ENCODE data around the gene ARAP2. TPM values are rescaled to one million over a fixed set of nuclear protein-coding genes. Genes with fewer than 3 reads are reported as not detected.

ARAP2 gene
- total RNA-seq, 2 donors from 2014 or later: 124 to 156 TPM

GRCh38 chr4:36274158-36274557 is 29.8 kb upstream of the ARAP2 start:
- ATAC-seq (no peak), DNase-seq (ENCODE audit: low spot score) (no peak)
- Mint-ChIP-seq H3K4me1 (ENCODE audit: low read depth in 2 of 2) (peaks cover 30 to 36% of the 10 kb centered on the region in 2 donors), H3K36me3 (no peaks in the 10 kb centered on the region), H3K4me3 (no peak overlapping the region), H3K27me3 (no peaks in the 10 kb centered on the region), H3K9me3 (no peaks in the 10 kb centered on the region), H3K27ac (no peak overlapping the region)

GRCh38 chr4:36273276-36273675 is 29.0 kb upstream of the ARAP2 start:
- no peak for ATAC-seq

GRCh38 chr4:36269533-36270173 is 25.3 kb upstream of the ARAP2 start:
- H3K27me3 Mint-ChIP-seq: no peaks in the 10 kb centered on the region
- H3K9me3 Mint-ChIP-seq: peaks cover 3% of the 10 kb centered on the region
- H3K4me3 Mint-ChIP-seq: peak overlapping the region; percentile 47
- peaks cover 44 to 46% of the 10 kb centered on the region in 2 donors for H3K4me1 Mint-ChIP-seq (ENCODE audit: low read depth in 2 of 2)
- H3K27ac Mint-ChIP-seq: peak overlapping the region; percentile 70 to 93
- peaks cover under 1% of the 10 kb centered on the region for H3K36me3 Mint-ChIP-seq
- ATAC-seq (peak in 1 of 2 donors; percentile 22), DNase-seq (ENCODE audit: low spot score) (no peak)

More at GRCh38 chr4:36273276-36273675, 29.0 kb upstream of the ARAP2 start:
- H3K36me3 Mint-ChIP-seq: no peaks in the 10 kb centered on the region
- H3K27ac Mint-ChIP-seq: peak overlapping the region; percentile 13 to 36
- no peak for DNase-seq (ENCODE audit: low spot score)
- H3K27me3 Mint-ChIP-seq: no peaks in the 10 kb centered on the region
- H3K4me1 Mint-ChIP-seq (ENCODE audit: low read depth in 2 of 2): peaks cover 30 to 35% of the 10 kb centered on the region in 2 donors
- H3K9me3 Mint-ChIP-seq: no peaks in the 10 kb centered on the region
- H3K4me3 Mint-ChIP-seq: no peak overlapping the region

- Mint-ChIP-seq H3K9me3 (peaks cover 3% of the 10 kb centered on the region), H3K4me3 (peak overlapping the region; percentile 47), H3K27me3 (no peaks in the 10 kb centered on the region), H3K4me1 (ENCODE audit: low read depth in 2 of 2) (peaks cover 48 to 52% of the 10 kb centered on the region in 2 donors), H3K36me3 (peaks cover 6% of the 10 kb centered on the region), H3K27ac (peak overlapping the region; percentile 70 to 93)
- ATAC-seq: peak; percentile 95 to 97
- peak; percentile 87 for DNase-seq (ENCODE audit: low spot score)
Measured at GRCh38 chr4:36269101-36269500, 24.8 kb upstream of the ARAP2 start.

- ATAC-seq (peak; percentile 45 to 59), DNase-seq (ENCODE audit: low spot score) (no peak)
- peaks cover 45 to 55% of the 10 kb centered on the region in 2 donors for H3K4me1 Mint-ChIP-seq (ENCODE audit: low read depth in 2 of 2)
- peaks cover 8% of the 10 kb centered on the region for H3K36me3 Mint-ChIP-seq
- peak overlapping the region; percentile 47 for H3K4me3 Mint-ChIP-seq
- H3K9me3 Mint-ChIP-seq: peaks cover 3% of the 10 kb centered on the region
- peak overlapping the region; percentile 70 to 93 for H3K27ac Mint-ChIP-seq
- no peaks in the 10 kb centered on the region for H3K27me3 Mint-ChIP-seq
Measured at GRCh38 chr4:36267486-36268268, 23.4 kb upstream of the ARAP2 start.

- peaks cover 8% of the 10 kb centered on the region for H3K36me3 Mint-ChIP-seq
- H3K9me3 Mint-ChIP-seq: peaks cover 3% of the 10 kb centered on the region
- H3K27ac Mint-ChIP-seq: peak overlapping the region in 1 of 2 donors; percentile 63
- no peak overlapping the region for H3K4me3 Mint-ChIP-seq
- no peak for DNase-seq (ENCODE audit: low spot score)
- H3K4me1 Mint-ChIP-seq (ENCODE audit: low read depth in 2 of 2): peaks cover 37 to 47% of the 10 kb centered on the region in 2 donors
- H3K27me3 Mint-ChIP-seq: no peaks in the 10 kb centered on the region
- no peak for ATAC-seq
Measured at GRCh38 chr4:36264207-36264826, 20.0 kb upstream of the ARAP2 start.

GRCh38 chr4:36260731-36261130 is 16.4 kb upstream of the ARAP2 start:
- Mint-ChIP-seq H3K36me3 (peaks cover 8% of the 10 kb centered on the region), H3K9me3 (no peaks in the 10 kb centered on the region), H3K27ac (no peak overlapping the region), H3K4me3 (no peak overlapping the region), H3K4me1 (ENCODE audit: low read depth in 2 of 2) (peaks cover 21 to 34% of the 10 kb centered on the region in 2 donors), H3K27me3 (no peaks in the 10 kb centered on the region)
- no peak for ATAC-seq
- DNase-seq (ENCODE audit: low spot score): no peak

GRCh38 chr4:36256398-36256891 is 12.1 kb upstream of the ARAP2 start:
- Mint-ChIP-seq H3K27me3 (no peaks in the 10 kb centered on the region), H3K4me1 (ENCODE audit: low read depth in 2 of 2) (peaks cover 34 to 53% of the 10 kb centered on the region in 2 donors), H3K9me3 (no peaks in the 10 kb centered on the region), H3K4me3 (peak overlapping the region; percentile 83), H3K27ac (peak overlapping the region; percentile 94), H3K36me3 (no peaks in the 10 kb centered on the region)
- DNase-seq (ENCODE audit: low spot score) (no peak), ATAC-seq (peak; percentile 47 to 66)

GRCh38 chr4:36255577-36255976 is 11.3 kb upstream of the ARAP2 start:
- DNase-seq (ENCODE audit: low spot score) (peak; percentile 75), ATAC-seq (peak; percentile 88 to 89)
- Mint-ChIP-seq H3K27me3 (no peaks in the 10 kb centered on the region), H3K4me3 (peak overlapping the region; percentile 83), H3K4me1 (ENCODE audit: low read depth in 2 of 2) (peaks cover 34 to 55% of the 10 kb centered on the region in 2 donors), H3K9me3 (no peaks in the 10 kb centered on the region), H3K27ac (peak overlapping the region; percentile 94), H3K36me3 (no peaks in the 10 kb centered on the region)

GRCh38 chr4:36254371-36254770 is 10.1 kb upstream of the ARAP2 start:
- H3K4me3 Mint-ChIP-seq: peak overlapping the region; percentile 1
- H3K4me1 Mint-ChIP-seq (ENCODE audit: low read depth in 2 of 2): peaks cover 34 to 60% of the 10 kb centered on the region in 2 donors
- peak overlapping the region; percentile 94 for H3K27ac Mint-ChIP-seq
- no peaks in the 10 kb centered on the region for H3K9me3 Mint-ChIP-seq
- H3K27me3 Mint-ChIP-seq: no peaks in the 10 kb centered on the region
- DNase-seq (ENCODE audit: low spot score) (no peak), ATAC-seq (no peak)
- no peaks in the 10 kb centered on the region for H3K36me3 Mint-ChIP-seq

- Mint-ChIP-seq H3K36me3 (no peaks in the 10 kb centered on the region), H3K27ac (peak overlapping the region; percentile 53 to 94), H3K4me3 (peak overlapping the region; percentile 53), H3K27me3 (no peaks in the 10 kb centered on the region), H3K4me1 (ENCODE audit: low read depth in 2 of 2) (peaks cover 34 to 56% of the 10 kb centered on the region in 2 donors), H3K9me3 (no peaks in the 10 kb centered on the region)
- ATAC-seq (peak in 1 of 2 donors; percentile 69), DNase-seq (ENCODE audit: low spot score) (no peak)
Measured at GRCh38 chr4:36251983-36252382, 7.7 kb upstream of the ARAP2 start.

- Mint-ChIP-seq H3K27ac (no peak overlapping the region), H3K27me3 (no peaks in the 10 kb centered on the region), H3K36me3 (no peaks in the 10 kb centered on the region), H3K4me1 (ENCODE audit: low read depth in 2 of 2) (peaks cover 28 to 52% of the 10 kb centered on the region in 2 donors), H3K4me3 (no peak overlapping the region), H3K9me3 (no peaks in the 10 kb centered on the region)
- DNase-seq (ENCODE audit: low spot score) (no peak), ATAC-seq (no peak)
Measured at GRCh38 chr4:36249610-36250009, 5.3 kb upstream of the ARAP2 start.

- Mint-ChIP-seq H3K4me3 (peak overlapping the region; percentile 95), H3K9me3 (no peaks in the 10 kb centered on the region), H3K27ac (peak overlapping the region; percentile 91 to 98), H3K27me3 (no peaks in the 10 kb centered on the region), H3K36me3 (peaks cover 16% of the 10 kb centered on the region), H3K4me1 (ENCODE audit: low read depth in 2 of 2) (peaks cover 43 to 52% of the 10 kb centered on the region in 2 donors)
- ATAC-seq (peak; percentile 64 to 79), DNase-seq (ENCODE audit: low spot score) (peak; percentile 78)
Measured at GRCh38 chr4:36243355-36244256, 708 bp downstream of the ARAP2 start.

All from natural killer cell treated with Interleukin-12 subunit alpha and Interleukin-12 subunit beta and Interleukin-15 and Interleukin-18, amount 100 ng/mL, for 72 hours (primary cell).